Stimulated activated CD8-positive, alpha-beta memory T cell treated with anti-CD3 and anti-CD28 coated beads, Interleukin-4, amount 100 ng/mL, for 1 hour (primary cell): ENCODE results near the gene MYL7.

Source experiments
- DNase-seq, 2 donors: peaks; one replicate each; pipeline ENCODE4 v3.0.0-alpha.2; 2020; ENCODE audit warnings: low read depth in 2 of 2, low spot score in 1 of 2

Gene MYL7

DNA sequence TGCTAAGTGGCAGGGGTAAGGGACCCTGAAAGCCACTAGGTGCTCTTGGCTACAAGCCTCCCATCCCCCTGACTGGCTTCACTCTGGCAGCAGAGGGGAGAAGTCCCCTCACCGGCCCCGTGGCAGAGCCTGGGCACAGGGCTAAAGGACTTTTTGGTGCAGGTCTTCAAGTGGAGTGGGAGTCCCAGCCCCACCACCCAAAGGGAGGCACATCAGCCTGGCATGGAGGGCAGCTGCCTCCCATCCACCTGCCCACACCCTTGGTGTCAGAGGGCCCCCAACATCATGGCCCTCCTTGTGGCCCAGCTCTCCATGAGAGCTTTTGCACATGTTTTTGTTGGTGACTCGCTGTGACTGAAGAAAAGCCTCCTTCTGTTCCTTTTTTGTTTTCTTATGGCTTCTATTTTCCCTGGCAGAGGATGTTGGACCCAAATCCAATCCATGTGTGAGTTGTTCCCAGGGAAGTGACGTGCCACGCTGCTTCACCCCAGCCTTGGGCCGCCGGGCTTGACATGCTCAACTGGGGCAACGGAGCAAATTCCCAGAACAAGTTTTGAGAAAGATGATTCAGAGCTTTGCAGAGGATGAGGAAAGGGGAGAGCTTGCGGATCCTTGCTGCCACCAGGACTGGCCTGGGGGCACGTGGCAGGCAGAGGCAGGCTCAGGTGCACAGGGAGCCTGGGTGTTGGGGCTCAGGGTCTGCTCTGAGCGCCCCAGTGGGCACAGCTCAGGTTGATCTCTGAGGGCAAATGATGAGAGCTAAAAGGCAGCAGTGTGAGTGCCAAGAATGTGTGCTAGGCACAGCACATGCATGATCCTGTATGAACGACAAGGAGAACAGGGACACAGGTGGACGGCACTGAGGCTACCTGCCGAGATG is 38.9 kb downstream of the MYL7 start:
- no peak for DNase-seq

DNA sequence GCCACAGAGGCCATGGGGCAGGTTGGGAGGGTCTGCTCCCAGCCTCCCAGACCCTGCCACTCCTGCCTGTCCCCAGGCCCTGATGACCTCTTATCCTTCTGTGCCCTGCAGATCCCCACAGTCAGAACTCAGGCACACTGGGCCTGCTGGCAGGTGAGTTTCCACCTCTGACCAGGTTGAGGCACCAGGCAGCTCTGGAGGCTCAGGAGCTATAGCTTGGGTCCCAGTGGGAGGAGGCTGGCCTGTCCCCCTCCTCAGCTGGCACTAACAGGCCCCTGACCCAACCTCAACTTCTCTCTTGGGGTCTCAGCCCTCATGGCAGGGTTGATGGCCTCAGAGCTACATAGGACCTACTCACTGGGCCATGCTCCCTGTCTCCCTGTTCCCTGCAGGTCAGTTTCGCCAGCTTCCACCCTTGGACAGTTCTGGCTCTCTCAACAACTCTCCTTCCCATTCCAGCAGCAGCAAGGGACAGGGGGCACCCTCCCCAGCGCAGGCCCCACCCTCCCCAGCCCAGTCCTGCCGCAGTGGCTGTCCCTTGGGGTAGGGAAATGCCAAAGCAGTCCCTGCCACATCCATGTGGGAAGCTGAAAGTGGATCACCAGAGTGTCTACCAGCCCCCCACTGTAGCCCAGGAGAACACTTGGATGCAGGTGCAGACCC is 39.7 kb downstream of the MYL7 start:
- DNase-seq = no peak

DNA sequence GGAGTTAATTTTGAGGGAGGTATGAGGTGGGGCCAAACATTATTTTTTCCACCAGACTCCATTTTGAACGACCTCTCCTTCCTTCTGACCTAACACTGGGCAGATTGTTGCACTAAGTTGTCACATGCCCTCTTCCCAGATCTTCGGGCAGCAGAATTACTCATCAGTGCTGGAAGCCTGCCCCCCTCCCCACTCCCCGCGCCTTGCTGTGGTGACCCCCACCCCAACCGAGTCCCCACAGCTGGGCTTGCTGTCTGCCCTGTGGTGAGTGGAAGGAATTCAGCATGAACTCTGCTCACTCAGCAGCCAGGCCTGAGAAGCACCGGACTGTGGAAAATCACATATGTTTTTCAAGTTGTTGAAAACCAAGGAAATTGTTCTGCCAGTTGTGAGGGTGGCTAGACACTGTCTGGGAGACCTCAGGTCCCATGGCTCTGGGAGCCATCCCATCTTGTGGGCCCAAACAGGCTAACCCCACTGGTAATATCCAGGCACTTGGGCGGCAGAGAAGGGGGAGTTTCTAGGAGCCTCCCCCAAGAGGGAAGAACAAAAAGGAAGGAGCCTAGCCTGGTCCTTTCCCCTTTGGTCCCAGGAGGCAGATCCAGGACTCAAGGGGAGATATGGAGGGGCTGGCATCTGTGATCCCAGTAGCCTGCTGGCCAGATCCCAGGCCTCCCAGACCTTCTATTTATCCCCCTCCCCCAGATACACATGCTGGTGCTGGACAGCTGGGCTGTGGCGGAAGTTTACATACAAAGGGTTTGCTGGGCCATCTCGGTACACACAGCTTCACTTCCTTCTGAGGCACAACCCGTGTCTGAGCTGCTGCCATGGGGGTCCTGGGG is 40.5 kb downstream of the MYL7 start:
- DNase-seq = no peak

DNA sequence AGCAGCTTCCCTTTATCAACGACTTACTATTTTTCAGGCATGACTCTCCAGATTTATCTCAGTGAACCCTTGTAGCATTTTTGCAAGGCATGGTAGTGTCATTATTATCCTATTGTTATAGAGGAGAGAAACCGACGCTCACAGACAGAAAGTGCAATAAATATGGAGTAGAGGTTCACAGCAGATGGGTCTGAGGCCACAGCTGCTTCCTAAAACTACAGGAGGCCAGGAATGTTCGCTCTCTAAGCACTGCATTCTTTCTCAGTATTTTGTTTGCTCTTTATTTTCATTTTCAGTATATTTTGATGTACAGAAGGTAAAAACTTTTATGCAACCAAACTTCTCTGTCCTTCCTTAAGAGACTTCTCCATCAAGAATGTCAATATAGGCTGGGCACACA is 41.5 kb downstream of the MYL7 start:
- DNase-seq = no peak

DNA sequence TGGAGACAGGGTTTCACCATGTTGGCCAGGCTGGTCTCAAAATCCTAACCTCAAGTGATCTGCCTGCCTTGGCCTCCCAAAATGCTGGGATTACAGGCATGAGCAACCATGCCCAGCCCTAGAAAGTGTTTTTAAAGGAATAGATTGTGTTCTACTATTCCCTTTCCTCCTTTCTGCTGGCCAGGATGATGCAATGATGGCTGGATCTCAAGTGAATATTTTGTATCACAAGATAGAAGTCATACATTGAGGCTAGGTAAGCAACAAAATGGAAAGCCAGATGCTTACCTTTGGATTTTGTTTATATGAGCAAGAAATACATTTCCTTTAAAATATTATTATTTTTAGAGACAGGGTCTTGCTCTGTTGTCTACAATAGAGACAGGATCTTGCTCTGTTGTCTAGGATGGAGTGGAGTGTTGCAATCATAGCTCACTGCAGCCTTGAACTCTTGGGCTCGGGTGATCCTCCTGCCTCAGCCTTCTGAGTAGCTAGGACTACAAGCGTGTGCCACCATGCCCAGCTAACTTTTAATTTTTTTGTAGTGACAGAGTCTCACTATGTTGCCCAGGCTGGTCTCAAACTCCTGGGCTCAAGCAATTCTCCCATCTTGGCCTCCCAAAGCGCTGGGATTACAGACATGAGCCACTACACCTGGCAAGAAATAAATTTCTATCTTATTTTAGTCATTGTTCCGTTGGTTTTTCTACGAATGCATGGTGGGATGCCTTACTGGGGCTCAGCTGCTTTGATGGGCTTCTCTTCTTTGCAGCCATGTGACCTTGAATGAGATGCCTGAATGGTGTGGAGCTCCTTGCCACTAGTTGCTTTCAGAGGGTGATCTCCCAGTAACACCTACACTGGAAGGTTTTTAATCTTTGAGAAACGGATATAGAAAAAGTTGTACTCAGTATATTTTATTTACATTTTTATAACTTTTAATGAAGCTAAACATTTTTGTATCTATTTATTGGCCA is 42.8 kb downstream of the MYL7 start:
- no peak for DNase-seq

DNA sequence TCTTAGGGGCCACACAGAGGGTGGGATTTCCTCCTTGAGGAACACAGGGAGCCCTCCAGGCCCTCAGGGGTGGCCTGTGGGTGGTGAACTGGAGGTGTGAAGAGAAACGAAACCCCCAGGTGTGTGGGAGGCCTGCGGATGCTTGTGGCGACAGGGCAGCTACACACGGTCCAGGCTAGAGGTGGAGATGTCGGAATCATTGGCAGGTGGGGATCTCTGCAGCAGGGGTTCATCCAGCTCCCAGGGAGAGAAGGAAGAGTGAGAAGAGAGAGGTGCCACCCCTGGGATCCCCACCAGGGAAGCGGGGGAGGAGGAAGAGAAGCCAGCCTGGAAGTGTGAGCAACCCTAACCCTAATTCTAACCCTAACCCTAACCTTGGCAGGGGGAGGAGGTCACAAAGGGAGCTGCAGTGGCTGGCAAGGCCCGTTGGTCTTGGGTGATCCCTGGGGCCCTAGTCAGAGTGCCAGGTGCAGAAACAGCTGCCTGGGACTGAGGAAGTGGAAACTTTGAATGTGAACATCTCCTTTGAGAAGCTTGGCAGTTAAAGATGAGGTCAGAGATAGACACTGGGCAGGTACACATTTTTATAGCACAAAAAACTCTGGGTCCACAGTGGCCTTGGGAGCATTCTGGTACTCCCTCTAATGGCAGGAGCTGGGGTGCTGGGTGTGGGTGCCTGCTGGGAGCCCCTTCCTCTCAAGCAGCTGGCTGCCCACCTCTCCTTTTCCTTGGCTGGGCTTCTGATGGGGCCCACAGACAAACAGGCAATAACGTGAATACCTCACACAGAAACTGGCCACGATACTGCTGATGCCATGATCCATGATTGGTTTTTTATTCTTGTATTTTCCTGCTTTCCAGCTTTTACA is 43.8 kb downstream of the MYL7 start:
- no peak for DNase-seq

DNA sequence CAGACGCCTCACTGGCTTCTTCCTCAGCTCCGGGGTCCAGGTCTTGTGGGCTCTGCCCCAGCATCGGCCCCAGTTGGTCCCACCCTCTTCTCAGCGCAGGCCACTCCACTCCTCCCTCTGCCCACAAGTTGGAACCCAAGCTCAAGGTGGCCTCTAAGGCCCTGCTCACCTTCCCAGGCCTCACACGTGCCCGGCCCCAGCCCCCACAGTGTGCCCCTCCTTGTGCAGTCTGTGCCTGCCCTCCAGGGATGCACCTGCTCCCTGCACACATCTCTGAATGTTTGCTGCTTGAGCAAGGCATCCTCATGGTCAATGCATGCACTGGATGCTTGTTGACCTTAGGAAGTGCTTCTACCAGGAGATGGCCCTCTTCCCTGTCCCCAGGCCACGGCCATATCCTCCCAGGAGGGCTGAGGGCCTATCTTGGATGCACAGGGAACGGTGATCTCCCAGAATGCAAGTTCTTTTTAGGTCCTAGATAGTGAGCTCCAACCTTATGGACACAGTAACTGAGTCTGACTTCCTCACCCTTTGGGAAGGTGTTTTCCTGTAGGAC is 44.7 kb downstream of the MYL7 start:
- no peak for DNase-seq

DNA sequence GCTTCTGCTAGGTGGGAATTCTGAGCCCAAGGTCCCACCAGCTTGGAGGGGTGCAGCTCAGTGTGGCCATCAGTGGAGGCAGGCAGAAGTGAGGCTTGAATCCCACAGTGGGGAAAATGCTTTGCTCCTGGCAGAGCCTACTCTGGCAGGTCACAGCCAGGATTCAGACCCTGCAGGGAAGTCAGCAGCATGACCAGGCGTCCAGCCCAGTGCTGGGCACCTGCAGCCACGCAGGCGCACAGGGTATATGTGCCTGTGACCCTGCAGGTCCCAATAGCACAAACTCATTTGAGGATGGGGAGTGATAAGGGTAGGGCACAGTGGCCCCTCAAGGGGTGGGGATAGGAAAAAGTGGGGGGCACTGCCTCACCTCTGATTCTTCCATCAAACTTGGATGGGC is 45.4 kb downstream of the MYL7 start:
- DNase-seq = no peak

DNA sequence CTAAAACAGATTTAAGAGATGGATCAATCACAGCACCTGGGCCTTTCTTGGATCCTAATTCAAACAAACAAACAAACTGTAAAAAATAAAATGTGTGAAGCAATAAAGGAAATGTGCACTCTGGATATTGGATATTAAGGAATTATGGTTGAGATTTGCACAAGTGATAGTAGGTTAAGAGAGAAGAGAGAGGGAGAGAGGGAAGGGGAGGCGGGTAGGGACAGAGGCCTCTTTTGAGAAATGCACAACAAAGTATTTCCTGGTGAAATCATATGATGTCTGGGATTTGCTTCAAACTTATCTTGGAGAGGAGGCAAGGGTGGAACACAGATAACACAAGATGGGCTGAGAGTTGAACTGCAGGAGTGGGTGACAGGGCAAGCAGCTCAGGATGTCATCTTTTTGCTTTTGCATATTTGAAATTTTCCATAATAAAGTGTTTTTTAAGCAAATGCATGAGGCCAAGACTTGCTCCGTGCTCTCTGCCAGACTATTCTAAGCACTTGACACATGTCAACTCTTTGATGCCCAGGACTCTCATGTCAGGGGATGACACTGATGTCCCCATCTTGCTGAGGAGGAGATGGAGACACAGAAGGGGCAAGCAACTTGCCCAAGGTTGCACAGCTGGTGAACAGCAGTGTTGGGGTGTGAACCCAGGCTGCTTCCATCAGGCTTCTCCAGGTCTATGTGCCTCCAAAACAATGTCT is 46.1 kb downstream of the MYL7 start:
- no peak for DNase-seq

DNA sequence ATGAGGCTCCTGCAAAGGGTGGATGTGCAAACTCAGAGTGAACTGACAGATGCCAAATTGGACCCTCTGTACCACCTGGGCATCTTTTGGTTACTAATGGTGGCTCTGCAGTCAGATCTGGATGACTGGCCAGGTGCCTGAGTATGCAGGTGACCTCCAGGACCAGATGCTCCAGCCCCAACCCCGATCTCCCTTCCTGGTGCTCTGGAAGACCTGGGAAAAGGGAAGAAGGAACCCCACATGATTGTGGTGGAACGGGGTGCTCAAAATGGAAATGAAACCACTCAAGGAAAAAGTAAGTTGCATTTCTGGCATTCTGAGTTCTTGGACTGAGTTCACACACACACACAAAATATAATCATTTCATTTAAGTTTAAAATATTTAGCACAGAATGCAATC is 46.8 kb downstream of the MYL7 start:
- DNase-seq = no peak

DNA sequence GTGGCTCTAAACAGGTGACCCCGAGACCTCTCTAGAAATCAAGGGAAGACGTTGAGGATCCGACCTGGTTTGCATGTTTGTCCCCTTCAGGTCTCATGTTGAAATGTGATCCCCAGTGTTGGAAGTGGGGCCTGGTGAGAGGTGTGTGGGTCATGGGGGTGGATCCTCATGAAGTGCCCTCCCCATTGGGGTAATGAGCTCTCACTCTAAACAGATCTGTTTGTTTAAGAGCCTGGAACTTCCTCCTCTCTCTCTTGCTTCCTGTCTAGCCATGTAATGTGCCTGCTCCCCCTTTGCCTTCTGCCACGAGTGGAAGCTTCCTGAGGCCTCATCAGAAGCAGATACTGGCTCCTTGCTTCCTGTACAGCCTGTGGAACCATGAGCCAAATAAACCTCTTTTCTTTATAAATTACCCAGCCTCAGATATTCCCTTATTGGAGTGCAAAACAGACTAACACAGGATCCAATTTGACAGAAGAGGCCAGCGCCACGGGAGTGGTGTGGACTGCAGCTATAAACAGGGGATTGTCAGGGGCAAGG is 48.0 kb downstream of the MYL7 start:
- DNase-seq = no peak
